ENCODE measurements around the gene ACP5.

The ACP5 gene

DNA sequence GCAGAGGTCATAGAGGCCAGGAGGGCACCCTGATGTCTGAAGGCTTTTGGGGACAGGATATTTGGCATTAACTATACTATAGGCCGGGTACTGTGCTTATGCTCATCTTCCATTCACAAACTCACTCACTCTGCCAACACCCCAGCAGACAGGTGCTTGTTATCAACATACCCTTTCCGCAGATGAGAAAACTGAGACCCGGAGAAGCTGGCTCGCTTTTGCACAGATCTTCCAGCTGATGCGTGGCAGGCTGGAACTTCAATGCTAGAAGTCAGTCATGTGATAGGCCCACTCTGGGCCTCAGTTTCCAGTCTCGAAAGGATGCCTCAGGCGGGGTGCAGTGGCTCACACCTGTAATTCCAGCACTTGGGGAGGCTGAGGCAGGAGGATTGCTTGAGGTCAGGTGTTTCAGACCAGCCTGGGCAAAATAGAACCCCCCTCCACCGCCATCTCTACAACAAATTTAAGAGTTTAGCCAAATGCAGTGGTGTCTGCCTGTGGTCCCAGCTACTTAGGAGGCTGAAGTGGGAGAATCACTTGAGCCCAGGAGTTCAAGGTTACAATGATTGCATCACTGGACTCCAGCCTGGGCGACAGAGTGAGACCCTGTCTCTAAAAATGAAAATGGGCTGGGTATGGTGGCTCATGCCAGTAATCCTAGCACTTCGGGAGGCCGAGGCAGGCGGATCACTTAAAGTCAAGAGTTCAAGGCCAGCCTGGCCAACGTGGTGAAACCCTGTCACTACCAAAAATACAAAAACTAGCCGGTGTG is 29.3 kb downstream of the ACP5 start:
- no peak for DNase-seq (ENCODE audit: low read depth in 3 of 3)

DNA sequence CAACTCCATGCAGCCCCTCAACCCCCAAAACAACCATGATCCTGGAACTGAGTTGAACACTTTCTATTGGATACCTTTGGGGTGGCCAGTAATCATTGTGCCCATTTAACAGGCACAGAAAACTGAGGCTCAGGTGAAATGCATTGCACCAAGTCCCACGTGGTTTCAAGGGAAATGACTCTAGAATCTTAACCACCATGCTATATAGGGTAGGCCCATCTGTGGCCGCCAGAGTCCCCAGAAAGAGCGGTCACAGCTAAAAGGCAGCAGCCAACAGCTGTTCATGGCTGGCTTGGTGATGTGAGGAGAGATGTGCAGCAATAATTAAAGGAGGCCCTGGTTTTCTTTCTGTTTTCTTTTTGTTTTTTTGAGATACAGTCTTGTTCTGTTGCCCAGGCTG is 36.2 kb downstream of the ACP5 start:
- no peak for DNase-seq (ENCODE audit: low read depth in 3 of 3)

DNA sequence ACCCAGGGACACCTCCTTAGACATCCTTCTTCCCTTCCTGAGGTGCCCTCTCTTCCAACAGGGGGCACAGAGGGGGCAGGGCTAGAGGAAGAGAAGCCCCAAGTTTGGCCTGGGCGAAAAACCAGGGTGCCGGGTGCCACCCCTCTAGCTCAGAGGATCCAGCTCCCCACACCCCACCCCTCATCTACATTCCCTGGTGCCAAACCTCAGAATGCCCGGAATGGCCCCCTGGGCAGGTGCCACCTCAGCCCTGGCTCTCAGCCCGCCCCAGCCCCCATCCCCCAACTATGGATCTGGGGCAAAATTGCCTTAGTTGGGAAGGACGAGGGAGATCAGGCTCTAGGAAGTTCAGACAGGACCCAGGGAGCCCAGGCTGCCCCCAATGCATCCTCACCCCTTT is 36.8 kb downstream of the ACP5 start:
- DNase-seq (ENCODE audit: low read depth in 3 of 3): no peak

DNA sequence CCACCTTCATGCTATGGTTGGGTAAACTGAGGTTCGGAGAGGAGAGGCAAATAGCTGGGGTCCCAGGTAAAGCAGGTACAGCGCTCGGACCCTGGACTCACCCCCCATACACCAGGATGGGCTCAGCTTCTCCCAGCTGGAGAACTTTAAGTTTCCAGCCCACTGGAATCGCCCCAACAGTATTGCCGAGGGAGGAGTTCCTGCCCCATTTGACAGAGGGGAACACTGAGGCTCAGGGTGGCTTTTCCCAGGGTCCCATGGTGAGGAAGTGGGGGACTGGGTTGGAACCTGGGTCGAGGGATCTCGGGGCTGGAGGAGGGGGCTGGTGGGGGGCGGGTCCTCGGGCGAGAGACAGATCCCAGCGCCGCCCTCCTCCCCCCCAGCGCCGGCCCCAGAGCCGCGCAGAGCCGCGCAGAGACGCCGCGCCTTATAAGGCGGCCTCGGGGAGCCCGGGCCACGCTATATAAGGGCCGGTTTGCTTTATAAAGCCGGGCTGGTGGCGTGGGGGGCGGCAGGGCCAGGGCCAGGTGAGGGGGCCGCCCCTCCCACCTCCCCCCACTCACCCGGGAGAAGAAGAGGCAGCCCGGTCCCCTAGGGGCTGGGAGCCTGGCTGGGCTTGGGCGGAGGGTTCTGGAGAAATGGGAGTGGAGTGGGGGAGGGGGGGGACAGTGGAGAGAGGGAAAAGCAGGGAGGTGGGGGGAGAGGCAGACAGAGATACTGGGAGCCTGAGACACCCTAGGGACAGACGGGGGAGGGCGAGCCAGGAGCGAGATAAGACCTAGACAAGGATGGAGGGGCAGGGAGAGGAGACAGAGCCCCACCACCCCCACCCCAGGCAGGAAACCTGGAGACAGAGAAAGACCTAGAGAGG is 37.7 kb downstream of the ACP5 start:
- no peak for DNase-seq (ENCODE audit: low read depth in 3 of 3)

DNA sequence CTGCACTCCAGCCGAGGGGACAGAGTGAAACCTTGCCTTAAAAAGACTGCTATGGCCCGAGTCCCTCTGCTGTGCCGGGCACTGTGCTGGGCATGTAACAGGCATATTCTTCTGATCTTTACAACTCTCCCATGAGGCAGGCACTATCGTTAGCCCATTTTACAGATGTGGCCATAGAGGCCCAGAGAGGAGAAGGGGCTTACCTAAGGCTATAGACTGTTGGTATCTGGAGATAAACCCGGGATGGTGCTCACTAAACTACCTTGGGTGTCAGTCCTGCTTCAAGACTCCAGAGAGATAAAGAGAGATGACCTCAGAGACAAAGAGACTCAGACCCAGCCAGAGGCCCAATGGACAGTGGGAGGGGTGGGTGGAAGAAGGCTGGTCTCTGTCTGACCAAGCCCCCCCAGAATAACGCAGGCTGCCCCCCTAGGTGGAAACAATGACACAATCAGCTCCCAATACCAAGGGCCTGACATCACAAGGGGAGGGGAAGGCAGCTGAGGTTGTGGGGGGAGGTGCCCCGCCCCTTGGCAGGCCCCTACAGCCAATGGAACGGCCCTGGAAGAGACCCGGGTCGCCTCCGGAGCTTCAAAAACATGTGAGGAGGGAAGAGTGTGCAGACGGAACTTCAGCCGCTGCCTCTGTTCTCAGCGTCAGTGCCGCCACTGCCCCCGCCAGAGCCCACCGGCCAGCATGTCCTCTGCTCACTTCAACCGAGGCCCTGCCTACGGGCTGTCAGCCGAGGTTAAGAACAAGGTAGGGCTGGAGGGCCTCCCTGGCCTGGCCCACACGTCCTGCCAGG is 39.0 kb downstream of the ACP5 start, which contains the start of gene CNN1:
CNN1 (plus strand) TSS at position 620 of the 805 bp plus-strand sequence; CDS start at position 697, 77 bp downstream.
- DNase-seq (ENCODE audit: low read depth in 3 of 3): no peak

DNA sequence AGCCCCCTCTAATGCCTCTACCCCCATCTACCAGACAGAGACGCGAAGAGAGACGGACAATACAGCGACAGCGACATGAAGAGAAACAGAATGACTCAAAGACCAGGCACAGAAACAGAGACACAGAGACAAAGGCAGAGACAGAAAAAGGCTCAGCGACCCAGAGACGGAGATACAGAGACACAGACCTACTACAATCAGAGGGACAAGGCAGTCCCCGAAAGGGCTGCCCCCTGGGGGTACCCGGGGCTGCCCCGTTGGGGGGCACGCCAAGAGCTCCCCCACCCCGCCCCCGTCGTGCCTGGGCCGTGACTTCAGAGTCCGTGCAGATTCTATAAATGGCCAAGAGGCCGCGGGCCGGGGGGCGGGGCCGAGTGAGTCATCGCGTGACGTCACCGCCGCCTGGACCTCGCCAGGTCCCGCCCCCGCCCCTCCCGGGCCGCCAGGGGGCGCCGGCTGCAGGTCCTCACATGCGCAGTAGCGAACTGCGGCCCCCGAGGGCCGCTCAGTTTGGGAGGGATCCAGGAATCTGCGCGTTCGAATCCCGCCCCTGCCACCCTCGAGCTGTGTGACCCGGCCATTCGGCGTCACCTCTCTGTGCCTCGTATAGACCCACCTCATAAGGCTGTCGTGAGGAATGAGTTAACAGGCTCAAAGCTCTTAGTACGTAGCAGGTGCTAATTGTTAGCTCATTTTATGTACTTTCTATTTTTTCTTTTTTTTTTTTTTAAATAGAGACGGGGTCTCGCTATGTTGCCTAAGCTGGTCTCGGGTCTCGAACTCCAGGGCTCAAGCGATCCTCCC is 41.5 kb downstream of the ACP5 start:
- peak; percentile 79 to 84 (median 84) for DNase-seq (ENCODE audit: low read depth in 3 of 3)

DNA sequence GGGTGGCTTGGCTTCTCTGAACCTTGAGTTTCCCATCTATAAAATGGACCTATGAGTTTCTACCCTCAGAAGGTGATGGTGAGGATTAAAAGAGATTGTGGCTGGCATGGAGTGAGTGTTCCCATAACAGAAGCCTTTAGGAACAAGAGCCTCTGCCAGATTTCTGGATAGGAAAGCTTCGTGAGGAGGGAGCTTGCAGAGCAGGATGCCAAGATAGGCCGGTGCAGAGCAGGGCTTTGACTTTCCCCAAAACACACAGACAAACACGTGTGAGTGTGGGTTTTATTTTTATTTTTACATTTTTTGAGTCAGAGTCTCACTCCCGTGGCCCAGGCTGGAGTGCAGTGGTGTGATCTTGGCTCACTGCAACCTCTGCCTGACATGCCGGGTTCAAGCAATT is 42.5 kb downstream of the ACP5 start:
- no peak for DNase-seq (ENCODE audit: low read depth in 3 of 3)

DNA sequence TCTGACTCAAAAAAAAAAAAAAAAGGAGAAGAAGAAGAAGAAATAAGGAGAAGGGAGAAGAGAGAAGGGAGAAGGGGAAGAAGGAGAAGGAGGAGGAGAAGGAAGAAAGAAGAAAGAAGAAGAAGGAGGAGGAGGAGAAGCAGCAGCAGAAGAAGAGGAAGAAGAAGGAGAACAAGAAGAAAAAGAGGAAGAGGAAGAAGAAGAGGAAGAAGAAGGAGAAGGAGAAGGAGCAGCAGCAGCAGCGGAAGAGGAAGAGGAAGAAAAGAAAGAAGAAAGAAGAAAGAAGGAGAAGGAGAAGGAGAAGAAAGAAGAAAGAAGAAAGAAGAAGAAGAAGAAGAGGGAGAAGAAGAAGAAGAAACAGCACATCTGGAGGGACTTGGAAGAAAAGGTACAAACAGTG is 42.9 kb downstream of the ACP5 start:
- DNase-seq (ENCODE audit: low read depth in 3 of 3): no peak

DNA sequence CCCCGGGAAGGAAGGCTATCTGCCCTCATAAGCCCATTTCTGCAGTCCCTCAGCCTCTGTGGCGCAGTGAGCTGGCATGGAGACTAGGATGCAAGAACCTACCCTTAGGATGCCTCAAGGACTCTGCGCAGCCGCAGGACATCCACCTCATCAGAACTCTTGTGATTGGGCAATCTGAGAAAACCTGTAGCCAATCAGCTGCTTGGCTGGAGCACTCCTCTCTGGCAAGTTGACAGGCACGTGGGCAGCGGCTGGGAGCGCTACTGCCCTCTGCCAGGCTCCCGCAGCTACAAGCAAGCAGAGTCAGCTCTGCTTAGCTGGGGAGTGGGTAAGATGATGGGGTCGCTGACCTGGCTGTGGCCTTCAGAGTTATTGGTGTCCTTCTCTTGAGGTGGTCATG is 47.0 kb downstream of the ACP5 start:
- DNase-seq (ENCODE audit: low read depth in 3 of 3): peak; percentile 31 to 54 (median 41)

DNA sequence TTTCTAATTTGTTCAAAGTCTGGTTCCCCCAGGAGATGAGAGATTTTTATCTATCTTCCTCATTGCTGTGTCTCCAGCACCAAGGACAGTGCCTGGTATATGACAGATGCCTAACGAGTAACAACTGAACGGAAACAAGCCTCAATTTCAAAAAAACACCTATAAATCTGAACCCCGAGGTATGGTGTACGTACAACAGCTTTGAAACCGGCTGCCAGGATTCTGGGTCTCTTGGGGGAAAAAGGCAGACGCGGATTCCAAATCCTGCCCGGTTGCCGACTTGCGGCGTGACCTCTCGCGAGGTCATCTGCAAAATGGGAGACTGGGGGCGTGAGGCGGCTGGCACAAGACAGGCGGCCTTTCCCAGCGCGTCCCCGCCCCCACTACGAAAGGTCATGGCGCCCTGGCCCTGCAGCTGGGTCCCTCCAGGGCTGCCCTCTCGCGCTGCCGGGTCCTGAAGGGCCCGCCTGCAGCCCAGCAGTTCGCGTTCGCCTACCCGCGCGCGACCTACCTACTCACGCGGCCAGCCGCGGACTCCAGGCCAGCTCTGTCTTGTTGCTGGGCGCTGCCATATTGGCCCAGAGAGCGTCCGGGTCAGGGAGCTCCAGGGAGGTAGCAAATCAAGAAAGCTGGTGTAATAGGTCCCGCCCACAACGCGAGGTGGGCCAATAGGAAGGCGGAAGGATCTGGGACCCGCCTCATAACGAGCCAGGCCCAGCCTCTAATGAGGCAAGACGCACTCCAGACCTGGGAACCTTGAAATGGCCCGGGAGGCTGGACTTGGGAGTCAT is 48.7 kb downstream of the ACP5 start, which contains the start of gene ECSIT:
ECSIT (minus strand) TSS at position 584 of the 791 bp plus-strand sequence. CDS start 9,964 bp downstream, outside the sequence.
- peak; percentile 88 to 92 (median 91) for DNase-seq (ENCODE audit: low read depth in 3 of 3)
